Measurements from ENCODE around the gene TPPP3.
"Not testable (repeated sequence)": the region's sequence is repeated elsewhere in the genome, so short reads cannot be mapped to it uniquely, and the experiment has no call there.

TPPP3 gene

DNA sequence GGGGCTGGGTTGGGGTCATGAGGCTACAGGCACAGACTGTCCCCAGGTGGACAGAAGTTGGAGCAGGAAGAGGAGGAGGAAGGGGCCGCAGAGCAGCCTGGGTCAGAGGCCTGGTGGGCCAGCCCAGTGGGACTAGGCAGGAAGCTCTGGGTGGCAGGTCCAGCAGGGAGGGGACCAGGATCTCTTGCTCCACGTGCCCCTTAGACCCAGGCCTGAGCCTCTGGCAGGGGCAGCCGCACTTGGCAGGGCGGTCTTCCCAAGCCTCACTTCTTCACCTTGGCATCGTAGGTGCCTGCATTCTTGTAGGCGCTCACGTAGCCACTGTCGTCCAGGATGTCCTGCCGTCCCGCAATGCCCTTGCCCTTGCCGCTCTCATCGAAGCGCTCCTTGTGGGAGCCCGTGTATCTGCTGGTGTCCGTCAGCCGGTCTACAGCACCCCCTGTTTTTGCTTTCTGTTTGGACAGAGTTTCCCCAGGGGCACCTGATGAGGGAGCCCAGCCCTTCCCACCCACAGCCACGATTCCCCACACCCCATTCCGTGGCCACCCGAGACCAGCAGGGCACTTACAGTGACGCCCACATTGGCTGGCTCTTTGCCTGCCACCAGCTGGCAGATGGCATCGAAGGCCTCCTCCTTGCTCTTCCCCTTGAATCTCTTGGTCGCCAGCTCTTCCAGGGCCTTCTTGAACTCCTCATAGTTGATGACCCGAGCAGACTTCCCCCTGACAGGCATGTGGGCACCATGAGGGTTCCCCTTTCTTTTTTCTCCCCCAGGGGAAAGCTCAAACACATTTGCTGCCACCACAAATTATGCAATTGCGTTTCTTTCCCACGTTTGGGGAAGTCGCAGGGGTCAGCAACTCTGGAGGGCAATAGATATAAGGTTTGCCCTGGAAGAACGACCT is 3.1 kb downstream of the TPPP3 start:
- peak; percentile 78 for DNase-seq (ENCODE audit: low spot score)

DNA sequence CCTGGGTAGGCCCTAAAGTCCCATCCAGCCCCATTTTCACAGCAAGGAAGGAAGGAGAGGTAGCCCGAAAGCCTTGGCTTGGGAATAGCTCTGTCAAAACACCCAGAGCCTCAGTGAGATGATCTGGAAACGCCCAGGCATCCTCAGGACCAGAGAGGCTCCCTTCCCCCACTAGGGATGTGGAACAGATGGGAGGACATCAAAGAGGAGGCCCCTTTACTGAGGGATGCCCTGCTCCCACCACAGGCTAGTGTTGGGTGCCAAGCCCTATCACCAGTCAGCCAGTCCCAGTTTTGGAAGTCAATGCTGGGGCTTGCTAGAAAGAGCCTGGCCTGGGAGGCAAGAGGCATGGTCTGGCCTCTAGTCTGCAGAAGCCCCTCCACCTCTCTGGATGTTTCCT is 4.7 kb downstream of the TPPP3 start:
- no peak for DNase-seq (ENCODE audit: low spot score)

DNA sequence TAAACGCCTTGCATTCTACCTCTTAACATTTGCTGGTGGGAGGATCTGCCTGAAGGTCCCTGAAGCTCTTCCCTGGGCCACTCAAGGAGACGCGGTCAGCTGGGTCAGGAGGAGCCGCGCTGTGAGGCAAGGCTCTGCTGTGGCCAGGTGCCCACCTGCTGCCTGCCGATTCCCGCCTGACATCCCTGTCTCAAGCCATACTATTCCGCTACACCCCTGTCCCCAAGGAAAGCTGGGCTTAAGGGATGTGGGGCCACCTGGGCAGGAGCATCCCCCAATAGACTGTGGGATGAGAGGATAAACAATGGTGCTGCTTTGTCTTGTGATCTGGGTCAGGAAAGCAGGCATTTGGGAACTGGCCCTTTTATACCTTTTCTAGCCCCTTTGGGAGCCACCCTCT is 5.1 kb downstream of the TPPP3 start:
- DNase-seq (ENCODE audit: low spot score) = no peak

DNA sequence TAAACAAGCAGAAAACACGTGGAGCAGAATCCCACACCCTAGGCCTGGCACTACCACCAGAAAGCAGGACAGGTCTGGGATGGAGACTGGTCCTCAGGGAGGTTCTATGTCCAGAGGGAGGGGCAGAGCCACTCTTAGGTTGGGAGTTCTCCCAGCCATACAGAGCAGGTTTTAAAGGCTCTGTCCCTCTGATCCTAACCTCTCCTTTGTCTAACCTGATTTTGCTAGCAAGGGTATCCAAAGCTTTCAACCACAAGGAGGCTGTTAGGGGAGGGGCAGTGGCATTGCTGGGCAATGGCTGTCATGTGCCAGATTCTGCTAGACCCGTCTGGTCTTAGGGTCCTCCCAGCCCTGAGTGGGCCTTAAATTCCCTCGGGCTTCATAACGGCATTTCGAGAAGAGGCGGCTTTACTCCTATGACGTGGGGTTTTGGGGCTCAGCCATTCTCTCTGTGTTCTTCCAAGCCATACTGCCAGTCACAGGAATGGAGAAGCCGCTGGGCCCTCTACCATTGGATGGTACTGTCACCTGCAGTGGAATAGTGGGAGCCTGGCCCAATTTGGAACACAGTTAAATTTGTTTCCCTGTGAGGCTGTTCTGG is 5.7 kb downstream of the TPPP3 start:
- no peak for DNase-seq (ENCODE audit: low spot score)

DNA sequence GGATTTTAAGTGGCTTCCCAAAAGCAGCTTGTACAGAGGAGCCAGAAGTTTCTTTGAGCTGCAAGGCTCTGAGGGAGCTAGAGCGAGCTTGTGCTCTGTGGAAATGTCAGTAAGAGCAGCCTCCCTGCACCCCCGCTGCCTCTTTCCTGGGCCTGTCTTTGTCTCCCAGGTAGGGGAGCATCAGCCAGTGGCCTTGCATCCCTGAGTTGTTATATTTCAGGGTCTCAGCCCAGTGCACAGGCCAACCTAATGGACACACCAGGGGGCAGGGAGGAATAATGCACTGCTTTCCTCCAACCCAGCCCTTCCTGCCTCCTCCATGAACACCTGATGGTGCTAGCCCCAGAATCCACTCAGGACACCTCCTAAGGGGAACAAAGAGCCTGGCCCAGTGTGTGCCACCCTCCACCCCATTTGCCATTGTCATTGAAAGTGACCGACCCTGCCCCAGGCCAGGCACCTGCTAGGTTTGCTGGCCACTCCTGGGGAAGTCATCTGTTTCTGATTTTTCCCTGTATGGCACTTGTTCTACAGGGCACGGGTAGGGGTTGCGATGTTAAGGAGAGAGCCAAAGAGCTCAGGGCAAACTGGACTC is 6.3 kb downstream of the TPPP3 start:
- no peak for DNase-seq (ENCODE audit: low spot score)

DNA sequence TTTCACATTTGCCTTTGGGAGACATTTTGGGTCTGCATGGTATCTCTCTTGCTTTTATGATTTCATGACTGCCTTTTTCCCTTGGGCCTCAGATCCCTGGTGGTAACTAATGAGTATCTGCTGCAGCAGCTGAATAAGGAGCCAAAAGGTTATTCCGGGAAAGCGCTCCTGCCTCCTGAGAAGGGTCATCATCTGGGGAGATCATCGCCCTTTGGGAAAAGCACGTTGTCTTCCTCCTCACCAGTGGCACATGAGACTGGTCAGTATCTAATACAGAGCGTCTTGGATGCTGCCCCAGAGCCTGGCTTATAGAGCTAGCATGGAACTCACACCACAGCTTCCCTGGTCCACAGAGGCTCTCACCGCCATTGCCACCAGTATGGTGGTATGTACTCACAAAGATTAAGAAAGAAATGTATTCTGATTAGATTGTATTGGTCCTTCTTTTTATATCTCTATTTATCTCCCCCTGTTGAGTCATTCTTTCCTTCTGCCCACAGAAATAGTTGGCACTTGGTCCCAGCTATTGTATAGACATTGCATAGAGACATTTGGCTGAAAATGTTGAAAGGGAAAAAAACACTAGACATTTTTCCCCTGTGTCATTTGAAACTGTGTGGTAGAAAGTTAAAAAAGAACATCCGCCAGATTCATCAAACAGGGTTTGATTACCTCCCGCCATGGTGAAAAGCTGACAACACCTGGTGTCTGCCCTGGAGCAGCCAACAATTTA is 8.4 kb downstream of the TPPP3 start:
- DNase-seq (ENCODE audit: low spot score) = no peak

DNA sequence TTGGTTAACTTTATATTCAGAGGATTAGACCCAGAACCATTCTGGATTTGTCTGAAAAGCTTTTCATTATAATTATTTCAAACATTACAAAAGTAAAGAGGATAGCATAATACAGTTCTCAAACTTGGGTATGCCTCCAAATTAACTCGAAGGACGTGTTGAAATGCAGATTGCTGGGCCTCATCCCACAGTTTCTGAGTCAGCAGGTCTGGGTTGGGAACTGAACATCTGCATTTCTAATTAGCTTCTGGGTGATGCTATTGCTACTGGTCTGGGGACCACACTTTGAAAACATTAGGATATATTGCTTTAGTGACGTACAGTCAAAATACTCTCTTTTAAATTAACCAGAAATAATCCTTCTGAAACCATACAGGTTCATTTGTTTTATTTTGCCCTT is 10.0 kb downstream of the TPPP3 start:
- no peak for DNase-seq (ENCODE audit: low spot score)

DNA sequence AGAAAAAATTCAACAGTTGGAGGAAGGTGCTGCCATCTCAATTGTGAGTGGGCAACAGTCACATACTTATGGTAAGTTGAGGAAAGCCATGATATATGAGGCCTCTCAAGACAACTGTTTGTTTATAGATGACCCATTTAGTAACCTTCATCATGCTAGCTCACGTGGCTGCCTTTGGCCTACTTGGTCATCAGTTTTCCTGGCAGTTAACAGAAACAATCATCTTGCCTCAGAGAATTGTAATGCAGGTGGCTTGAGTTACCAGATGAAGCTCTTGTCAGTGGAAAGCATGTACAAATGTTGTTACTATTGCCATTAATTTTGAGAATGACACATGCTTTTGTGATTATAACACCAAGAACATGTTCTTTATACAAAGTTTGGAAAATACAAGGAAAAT is 14.7 kb downstream of the TPPP3 start:
- DNase-seq (ENCODE audit: low spot score) = no peak

DNA sequence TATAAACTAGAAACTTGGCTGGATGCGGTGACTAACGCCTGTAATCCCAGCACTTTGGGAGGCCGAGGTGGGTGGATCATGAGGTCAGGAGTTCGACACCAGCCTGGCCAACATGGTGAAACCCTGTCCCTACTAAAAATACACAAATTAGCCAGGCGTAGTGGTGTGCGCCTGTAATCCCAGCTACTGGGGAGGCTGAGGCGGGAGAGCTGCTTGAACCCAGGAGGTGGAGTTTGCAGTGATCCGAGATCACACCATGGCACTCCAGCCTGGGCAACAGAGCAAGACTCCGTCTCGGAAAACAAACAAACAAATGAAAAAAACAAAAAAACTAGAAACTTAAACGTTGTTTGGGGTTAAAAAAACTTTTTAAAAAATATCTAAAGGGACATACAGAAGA is 17.3 kb downstream of the TPPP3 start:
- not testable (repeated sequence) for DNase-seq (ENCODE audit: low spot score)

DNA sequence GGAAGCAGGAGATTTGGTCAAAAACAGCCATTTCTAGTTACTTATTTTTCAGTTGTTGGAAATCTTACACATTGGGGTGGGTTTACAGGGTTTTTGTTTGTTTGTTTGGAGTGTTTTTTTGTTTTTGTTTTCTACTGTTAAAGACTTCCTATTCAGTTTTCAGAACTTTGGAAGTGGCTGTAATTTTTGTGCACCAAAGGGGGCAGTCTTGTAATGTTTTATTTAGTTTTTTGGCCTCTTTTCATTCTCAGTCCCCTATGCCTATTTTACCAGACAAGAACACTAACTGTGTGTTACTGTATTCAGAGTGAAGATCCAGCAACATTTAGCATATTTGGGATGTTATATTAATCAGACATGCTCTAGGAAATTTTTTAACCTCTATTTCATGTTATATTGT is 20.6 kb downstream of the TPPP3 start:
- peak; percentile 77 for DNase-seq (ENCODE audit: low spot score)

DNA sequence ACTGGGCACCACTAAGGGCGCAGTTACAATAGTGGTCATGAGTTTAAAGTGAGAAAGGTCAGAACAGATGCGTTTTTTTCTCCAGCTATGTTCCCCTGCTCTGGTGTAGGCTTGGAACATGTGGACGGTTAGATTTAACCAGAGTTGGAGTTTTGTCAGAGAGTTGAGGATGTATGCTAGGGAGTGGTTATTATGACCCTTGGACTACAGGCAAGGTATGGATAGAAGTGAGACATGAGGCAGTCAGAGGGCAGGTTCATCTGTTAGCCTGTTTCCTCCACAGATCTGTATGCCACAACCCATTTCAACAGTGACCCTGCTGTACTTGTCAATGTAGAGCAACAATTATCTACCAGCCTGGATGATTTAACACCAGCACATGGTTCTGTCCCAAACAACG is 22.6 kb downstream of the TPPP3 start:
- no peak for DNase-seq (ENCODE audit: low spot score)

DNA sequence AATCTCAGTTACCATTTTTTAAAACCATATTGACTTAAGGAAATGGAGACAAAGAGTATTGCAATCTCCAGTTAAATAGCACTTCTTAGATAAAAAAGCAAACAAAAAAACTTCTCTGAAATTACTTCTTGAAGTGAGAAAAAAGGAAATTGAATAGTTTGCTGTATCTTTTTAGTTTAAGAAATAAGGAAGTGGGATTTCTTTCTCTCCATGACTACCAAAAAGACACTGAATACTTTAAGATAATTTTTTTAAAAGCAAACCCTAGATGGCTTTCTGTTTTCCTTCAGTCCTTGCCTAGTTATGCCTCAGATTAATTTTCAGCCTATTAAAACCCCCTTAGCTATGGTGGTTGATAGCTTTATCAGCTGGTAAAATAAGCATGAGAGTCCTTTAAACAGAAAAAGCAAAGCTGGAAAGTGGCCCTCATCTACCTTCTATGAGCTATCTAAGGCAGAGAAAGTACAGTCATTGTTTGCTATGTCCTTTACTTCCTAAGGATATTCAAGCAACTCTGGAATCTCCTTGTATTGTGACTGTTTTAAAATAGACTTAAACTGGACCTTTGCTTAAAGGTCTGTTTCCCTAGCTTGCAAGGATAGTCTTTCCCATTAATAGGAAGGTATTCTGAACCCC is 28.6 kb downstream of the TPPP3 start:
- no peak for DNase-seq (ENCODE audit: low spot score)

DNA sequence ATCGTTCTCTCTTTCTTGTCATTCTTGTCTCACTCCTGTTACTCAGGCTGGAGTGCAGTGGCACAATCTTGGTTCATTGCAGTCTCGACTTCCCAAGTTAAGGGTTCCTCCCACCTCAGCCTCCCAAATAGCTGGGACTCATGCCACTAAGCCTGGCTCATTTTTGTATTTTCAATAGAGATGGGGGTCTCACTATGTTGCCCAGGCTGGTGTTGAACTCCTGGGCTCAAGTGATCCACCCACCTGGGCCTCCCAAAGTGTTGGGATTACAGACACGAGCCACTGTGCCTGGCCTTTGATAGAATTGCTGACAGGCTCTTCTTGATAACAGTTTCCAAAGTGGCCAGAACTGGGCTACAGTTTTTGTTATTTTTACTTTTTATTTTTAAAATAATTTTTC is 32.3 kb downstream of the TPPP3 start:
- DNase-seq (ENCODE audit: low spot score) = no peak

DNA sequence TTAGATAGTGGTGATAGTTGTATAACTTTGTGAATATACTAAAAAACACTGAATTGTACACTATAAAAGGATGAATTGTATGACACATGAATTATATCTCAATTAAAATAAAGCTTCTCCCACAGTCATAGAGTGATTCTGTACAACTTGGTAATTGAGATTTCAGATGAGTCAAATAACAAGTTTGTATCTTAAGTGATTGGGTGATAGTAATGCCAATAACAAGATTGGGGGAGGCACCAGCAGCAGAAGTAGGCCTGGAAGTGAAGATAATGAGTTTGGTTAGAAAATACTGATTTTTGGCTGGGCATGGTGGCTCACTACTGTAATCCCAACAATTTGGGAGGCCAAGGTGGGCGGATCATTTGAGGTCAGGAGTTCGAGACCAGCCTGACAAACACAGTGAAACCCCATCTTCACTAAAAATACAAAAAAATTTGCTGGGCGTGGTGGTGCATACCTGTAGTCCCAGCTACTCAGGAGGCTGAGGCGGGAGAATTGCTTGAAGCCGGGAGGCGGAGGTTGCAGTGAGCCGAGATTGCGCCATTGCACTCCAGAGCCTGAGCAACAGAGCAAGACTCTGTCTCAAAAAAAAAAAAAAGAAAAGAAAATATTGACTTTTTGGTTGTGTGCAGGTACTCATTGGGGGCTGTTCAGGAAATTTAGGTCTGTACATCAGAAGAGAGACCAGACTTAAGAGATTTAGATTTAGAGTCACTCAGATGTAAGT is 33.6 kb downstream of the TPPP3 start:
- not testable (repeated sequence) for DNase-seq (ENCODE audit: low spot score)

DNA sequence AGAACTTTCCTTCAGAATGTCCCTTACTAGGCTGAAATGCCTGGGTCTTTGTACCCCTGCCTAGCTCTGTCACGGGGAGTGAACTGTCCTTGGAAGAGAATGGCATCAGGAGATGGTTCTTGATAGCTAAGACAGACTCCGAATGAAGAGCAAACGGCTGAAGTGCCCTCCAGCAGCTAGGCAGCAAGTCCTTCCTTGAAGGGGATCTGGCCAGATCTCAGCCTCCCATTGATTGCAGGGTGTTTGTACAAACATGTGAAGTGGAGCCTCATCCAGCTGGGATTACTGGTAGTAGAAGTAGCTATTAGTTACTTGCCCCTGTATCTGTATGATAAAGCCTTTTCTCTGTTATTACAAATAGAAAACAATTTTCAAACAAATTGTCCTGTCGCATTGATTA is 35.7 kb downstream of the TPPP3 start:
- no peak for DNase-seq (ENCODE audit: low spot score)

DNA sequence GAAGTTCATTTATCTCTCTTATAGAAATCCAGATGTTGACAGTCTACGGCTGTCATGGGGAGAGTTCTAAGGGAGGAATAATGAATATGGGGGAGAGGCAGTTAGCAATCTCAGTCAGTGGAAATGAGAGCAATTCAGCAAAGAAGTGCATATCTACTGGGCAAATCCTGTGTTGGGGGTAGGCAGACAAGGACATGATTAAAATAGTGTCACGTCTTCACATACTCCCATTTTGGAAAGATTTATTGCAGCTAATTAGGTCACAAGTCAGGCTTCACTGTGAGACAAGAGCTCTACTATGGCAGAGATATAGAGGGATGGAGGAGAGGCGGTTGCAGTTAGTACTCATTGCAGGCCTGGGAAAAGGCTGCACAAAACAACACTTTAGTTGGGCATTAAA is 36.9 kb downstream of the TPPP3 start:
- DNase-seq (ENCODE audit: low spot score) = no peak

DNA sequence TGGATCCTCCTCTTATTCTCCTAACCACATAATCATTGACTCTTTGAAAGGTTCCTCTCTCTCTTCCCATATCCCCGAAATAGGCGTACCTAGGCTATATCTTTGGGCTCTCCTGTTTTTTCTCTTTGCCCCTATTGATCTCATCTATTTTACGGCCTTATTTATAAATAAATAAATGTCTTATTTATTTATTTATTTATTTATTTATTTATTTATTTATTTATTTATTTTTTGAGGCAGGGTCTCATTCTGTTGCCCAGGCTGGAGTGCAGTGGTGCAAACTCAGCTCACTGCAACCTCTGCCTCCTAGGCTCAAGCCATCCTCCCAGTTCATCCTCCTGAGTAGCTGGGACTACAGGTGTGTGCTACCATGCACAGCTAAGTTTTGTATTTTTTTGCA is 40.8 kb downstream of the TPPP3 start:
- not testable (repeated sequence) for DNase-seq (ENCODE audit: low spot score)

DNA sequence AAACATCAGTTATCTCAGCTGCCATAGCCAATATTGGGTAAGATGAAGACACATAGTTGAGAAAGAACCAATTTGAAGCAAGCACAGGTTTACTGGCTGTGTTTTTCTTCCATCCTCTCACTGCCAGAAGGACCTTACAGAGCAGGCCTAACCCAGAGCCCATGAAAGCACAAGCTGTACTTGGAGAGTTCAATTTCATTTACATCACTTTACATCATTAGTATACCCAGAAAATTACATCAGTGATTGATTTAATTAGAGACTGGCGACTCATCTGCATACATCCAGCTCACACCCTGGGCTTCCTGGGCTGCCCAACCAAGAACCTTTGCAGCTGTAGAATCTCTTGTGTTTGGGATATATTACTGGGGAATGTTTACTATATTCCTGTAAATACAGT is 43.0 kb downstream of the TPPP3 start:
- no peak for DNase-seq (ENCODE audit: low spot score)

DNA sequence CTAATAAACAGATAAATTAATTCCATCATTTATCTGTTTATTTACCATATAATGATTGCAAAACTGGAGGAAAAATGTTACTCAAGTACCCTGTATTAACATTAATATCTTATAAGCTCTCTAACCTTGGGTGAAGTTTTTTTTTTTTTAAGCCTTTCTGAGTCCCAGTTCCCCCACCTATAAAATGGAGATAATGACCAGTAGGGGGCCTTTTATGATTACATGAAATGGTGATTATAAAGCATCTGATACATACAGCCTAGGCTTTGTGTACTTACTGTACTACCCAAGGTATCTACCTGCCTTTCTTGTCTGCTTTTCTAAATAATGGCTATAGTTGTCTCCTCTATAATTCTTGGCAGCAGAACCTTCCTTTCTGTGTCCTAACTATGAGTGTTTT is 44.1 kb downstream of the TPPP3 start:
- no peak for DNase-seq (ENCODE audit: low spot score)

DNA sequence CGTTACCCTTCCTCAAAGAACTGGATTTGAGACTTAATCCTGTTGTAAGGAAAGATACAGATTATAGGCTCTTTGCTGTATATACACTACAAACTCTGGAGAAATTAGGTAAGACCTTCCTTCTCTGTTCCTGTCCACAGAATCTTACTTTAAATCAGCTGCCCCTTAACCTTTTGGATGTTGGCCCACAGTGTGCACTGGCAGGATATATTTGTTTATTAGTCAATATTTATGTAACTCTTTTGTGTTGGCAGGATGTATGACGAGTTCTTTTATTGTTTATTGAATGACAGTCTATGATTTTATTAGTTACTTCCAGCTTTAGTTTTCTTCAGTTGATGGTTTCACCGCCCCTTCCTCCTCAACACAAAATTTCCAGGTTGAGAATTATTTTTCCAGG is 47.0 kb downstream of the TPPP3 start:
- DNase-seq (ENCODE audit: low spot score) = no peak

DNA sequence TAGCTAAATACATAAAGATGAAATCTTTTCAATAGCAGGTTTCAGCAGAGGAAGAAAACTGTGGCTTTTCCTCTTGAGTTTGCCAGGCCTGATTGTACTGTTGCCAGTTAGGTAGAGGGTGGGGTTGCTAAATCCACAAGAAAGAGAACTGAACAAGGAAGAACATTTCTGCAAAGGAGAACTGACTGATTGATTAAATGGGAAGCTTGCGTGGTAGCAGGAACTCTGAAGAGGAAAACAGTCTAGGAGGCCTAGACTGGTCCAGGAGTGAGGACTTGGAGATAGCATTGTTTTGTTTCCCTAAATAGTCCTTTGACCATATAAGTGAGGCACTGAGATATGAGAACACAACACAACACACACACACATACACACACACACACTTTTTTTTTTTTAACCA is 47.9 kb downstream of the TPPP3 start:
- DNase-seq (ENCODE audit: low spot score) = no peak

DNA sequence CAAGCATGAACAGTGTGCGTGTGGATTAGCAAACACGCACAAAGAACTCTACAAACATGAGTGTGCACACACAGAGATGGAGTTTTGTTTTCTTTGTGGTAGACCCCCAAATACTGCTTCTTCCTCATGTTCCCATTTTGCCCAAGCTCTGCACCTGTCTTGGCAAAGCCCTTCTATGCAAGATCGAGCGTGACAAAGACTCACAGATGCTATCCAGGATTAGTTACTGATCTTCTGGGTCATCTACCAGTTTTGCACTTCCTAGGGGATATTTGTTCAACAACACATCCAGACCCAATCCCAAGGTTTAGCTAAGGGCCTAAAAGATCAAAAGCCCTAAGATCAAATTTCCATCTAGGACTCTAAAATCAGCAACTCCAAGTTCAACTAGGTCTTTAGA is 50.7 kb downstream of the TPPP3 start:
- DNase-seq (ENCODE audit: low spot score) = no peak

Data from globus pallidus (tissue), 1 donor.